GM12892 (cell line): ENCODE data around the gene EGF.

ENCODE experiments used
- POLR2A ChIP-seq: IDR thresholded peaks from 2 replicates; pipeline ENCODE4 v1.6.1; 2011; ENCODE audit warnings: low read depth, low read length, control low read depth
- TAF1 ChIP-seq: IDR thresholded peaks from 2 replicates; pipeline ENCODE4 v1.6.1; 2011; ENCODE audit warnings: low read depth, mild to moderate bottlenecking, control low read depth, low read length, borderline replicate concordance

- TF ChIP-seq POLR2A (no peak), TAF1 (no peak)
Observed at GRCh38 chr4:109955146-109955545, 42.5 kb downstream of the EGF start.
